Mammary epithelial cell (primary cell): ENCODE results near the gene HBD.

Experiments used
- EZH2 ChIP-seq: IDR thresholded peaks from 2 replicates; pipeline ENCODE4 v1.6.1; 2012; ENCODE audit warnings: low read length, inconsistent platforms, borderline replicate concordance
- TF ChIP-seq, protein P1 (sequence below), 2 donors: IDR thresholded peaks in 1 of 2; conservative IDR thresholded peaks in 1 of 2; 2 replicates each; pipeline ENCODE4 v1.5.1; 2011 to 2012; ENCODE audit warnings: inconsistent platforms in 2 of 2, low read length in 2 of 2, mild to moderate bottlenecking in 2 of 2, control low read depth in 1 of 2, low read depth in 1 of 2; ENCODE audit not compliant: insufficient read depth in 1 of 2; ENCODE audit errors: extremely low read depth in 1 of 2

DNA sequence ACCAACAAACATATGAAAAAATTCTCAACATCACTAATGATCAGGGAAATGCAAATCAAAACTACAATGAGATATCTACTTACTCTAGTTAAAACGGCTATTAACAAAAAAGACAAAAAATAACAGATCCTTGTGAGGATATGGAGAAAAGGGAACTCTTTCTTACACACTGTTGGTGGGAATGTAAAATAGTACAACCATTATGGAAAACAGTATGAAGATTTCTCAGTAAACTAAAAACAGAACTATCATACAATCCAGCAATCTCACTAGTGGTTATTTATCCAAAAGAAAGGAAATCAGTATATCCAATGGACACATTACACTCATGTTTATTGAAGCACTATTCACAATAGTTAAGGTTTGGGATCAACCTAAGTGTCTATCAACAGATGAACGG, 31.5 kb upstream of the HBD start:
- TF ChIP-seq, protein P1, sequence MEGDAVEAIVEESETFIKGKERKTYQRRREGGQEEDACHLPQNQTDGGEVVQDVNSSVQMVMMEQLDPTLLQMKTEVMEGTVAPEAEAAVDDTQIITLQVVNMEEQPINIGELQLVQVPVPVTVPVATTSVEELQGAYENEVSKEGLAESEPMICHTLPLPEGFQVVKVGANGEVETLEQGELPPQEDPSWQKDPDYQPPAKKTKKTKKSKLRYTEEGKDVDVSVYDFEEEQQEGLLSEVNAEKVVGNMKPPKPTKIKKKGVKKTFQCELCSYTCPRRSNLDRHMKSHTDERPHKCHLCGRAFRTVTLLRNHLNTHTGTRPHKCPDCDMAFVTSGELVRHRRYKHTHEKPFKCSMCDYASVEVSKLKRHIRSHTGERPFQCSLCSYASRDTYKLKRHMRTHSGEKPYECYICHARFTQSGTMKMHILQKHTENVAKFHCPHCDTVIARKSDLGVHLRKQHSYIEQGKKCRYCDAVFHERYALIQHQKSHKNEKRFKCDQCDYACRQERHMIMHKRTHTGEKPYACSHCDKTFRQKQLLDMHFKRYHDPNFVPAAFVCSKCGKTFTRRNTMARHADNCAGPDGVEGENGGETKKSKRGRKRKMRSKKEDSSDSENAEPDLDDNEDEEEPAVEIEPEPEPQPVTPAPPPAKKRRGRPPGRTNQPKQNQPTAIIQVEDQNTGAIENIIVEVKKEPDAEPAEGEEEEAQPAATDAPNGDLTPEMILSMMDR (conservative IDR thresholded peaks at IDR 0.05 in 1 of 2, IDR thresholded peaks at IDR 0.05 in 1 of 2; ENCODE audit: extremely low read depth in 1 of 2, insufficient read depth in 1 of 2, low read depth in 1 of 2, low read length in 2 of 2) = no peak
- no peak for TF ChIP-seq EZH2
